ENCODE measurements around the gene SCAF11.

Gene SCAF11

GRCh38 chr12:45986641-45987339, 3.6 kb downstream of the SCAF11 start:
- no peak for TF ChIP-seq Cebpa-rat (IDR thresholded peaks at IDR 0.05)
- Histone ChIP-seq H3K27me3 (no peaks in the 10 kb centered on the region), H3K4me2 (peak overlapping the region; percentile 87), H3K9me3 (no peaks in the 10 kb centered on the region), H3K9ac (peak overlapping the region; percentile 50; the same call in 1 of the 2 replicates), H4K20me1 (peaks cover 78% of the 10 kb centered on the region), H3K4me1 (peaks cover 50% of the 10 kb centered on the region), H3K36me3 (peaks cover 48% of the 10 kb centered on the region), H3K27ac (peak overlapping the region; percentile 57), H3K4me3 (no peak overlapping the region)

DNA sequence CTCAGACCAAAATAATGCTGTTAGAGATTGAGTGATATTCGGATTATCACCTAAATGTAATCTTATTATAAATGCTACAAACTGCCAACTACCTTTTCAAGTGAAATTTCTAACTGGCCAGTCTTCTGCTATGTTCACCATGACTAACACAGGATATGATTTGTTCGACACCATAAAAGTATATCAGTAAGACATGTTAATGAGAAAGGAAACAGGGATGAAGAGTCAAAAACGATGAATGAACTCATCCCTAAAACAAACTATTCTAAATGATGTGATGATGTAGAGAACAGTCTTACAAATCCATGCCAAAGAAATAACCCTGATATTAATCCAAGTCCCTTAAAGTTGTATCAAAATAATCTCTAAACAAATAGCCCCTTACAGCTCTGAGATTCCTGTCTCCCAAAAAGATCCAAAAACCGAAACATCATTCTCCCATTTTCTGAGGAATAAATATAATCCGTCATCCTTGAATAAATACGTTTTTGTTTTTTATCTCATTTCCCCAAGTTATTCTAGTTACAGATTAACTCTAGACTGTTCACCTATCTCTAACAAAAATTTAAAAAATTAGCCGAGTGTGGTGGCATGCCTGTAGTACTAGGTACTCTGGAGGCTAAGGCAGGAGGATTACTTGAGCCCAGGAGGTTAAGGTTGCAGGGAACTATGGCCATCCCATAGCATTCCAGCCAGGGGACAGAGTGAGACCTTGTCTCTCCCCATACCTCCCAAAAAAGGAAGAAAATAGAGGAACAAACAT, 9.1 kb downstream of the SCAF11 start:
- peaks cover 100% of the 10 kb centered on the region for H4K20me1 ChIP-seq
- TF ChIP-seq Cebpa-rat (IDR thresholded peaks at IDR 0.05) = no peak
- no peak overlapping the region for H3K4me3 ChIP-seq
- H3K4me2 ChIP-seq = no peak overlapping the region
- H3K36me3 ChIP-seq = peaks cover 63% of the 10 kb centered on the region
- no peak overlapping the region for H3K27ac ChIP-seq
- no peaks in the 10 kb centered on the region for H3K27me3 ChIP-seq
- peaks cover 21% of the 10 kb centered on the region for H3K4me1 ChIP-seq
- no peak overlapping the region for H3K9ac ChIP-seq
- 0 out of 2 replicates have a peak, but pooled peaks cover 3% of the 10 kb centered on the region for H3K9me3 ChIP-seq

- Histone ChIP-seq H3K9ac (no peak overlapping the region), H3K27me3 (no peaks in the 10 kb centered on the region), H3K4me2 (no peak overlapping the region), H3K27ac (no peak overlapping the region), H4K20me1 (peaks cover 100% of the 10 kb centered on the region), H3K9me3 (peaks cover 9% of the 10 kb centered on the region), H3K36me3 (peaks cover 60% of the 10 kb centered on the region), H3K4me3 (no peak overlapping the region), H3K4me1 (peaks cover 14% of the 10 kb centered on the region)
- TF ChIP-seq Cebpa-rat (IDR thresholded peaks at IDR 0.05) = no peak
Measured at GRCh38 chr12:45980540-45980939, 9.8 kb downstream of the SCAF11 start.

DNA sequence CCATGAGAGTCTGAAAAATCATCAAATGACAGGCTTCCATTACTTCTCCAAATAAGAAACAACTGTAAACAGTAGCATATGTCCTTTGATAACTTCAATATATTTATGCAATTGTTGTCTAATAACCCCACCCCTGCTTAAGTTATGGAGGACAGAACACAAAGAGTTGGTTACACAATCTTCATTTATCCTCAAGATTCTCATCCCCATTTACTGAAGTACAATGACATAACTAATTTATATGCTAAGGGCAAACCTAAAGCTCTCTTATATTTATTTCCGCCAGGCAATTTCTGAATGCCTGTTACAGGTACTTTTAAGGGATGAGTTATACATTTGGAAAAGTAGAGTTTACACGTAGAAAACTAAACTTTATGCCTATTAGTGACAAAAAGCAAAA, 12.3 kb downstream of the SCAF11 start:
- peaks cover 100% of the 10 kb centered on the region for H4K20me1 ChIP-seq
- no peak overlapping the region for H3K4me2 ChIP-seq
- H3K27me3 ChIP-seq = no peaks in the 10 kb centered on the region
- H3K36me3 ChIP-seq = peaks cover 64% of the 10 kb centered on the region
- H3K9me3 ChIP-seq = peaks cover 34% of the 10 kb centered on the region
- H3K27ac ChIP-seq = no peak overlapping the region
- no peak overlapping the region for H3K4me3 ChIP-seq
- no peak overlapping the region for H3K9ac ChIP-seq
- H3K4me1 ChIP-seq = no peaks in the 10 kb centered on the region
- no peak for TF ChIP-seq Cebpa-rat (IDR thresholded peaks at IDR 0.05)

GRCh38 chr12:45977620-45978019, 12.8 kb downstream of the SCAF11 start:
- H3K27ac ChIP-seq = no peak overlapping the region
- no peak for TF ChIP-seq Cebpa-rat (IDR thresholded peaks at IDR 0.05)
- peaks cover 96% of the 10 kb centered on the region for H4K20me1 ChIP-seq
- no peak overlapping the region for H3K4me3 ChIP-seq
- no peaks in the 10 kb centered on the region for H3K27me3 ChIP-seq
- no peak overlapping the region for H3K4me2 ChIP-seq
- no peak overlapping the region for H3K9ac ChIP-seq
- peaks cover 60% of the 10 kb centered on the region for H3K36me3 ChIP-seq
- no peaks in the 10 kb centered on the region for H3K4me1 ChIP-seq
- H3K9me3 ChIP-seq = peaks cover 36% of the 10 kb centered on the region

DNA sequence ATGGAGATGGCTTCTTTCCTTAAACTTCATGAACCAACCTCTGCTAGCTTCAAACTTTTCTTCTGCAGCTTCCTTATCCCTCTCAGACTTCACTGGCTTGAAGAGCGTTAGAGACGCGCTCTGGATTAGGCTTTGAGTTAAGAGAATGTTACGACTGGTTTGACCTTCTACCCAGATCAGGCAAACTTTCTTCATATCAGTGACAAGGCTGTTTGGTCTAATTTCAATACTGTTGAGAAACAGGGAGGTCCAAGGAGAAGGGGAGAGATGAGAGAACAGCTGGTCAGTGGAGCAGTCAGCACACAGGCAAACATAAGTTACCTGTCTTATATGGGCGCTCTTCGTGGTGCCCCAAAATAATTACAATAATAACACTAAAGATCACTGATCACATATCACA, 14.9 kb downstream of the SCAF11 start:
- no peak overlapping the region for H3K27ac ChIP-seq
- no peak overlapping the region for H3K4me3 ChIP-seq
- H3K36me3 ChIP-seq = peaks cover 68% of the 10 kb centered on the region
- no peak overlapping the region for H3K4me2 ChIP-seq
- peaks cover 93% of the 10 kb centered on the region for H4K20me1 ChIP-seq
- H3K27me3 ChIP-seq = no peaks in the 10 kb centered on the region
- no peak for TF ChIP-seq Cebpa-rat (IDR thresholded peaks at IDR 0.05)
- no peak overlapping the region for H3K9ac ChIP-seq
- H3K4me1 ChIP-seq = no peaks in the 10 kb centered on the region
- H3K9me3 ChIP-seq = peaks cover 51% of the 10 kb centered on the region

- Histone ChIP-seq H4K20me1 (peaks cover 93% of the 10 kb centered on the region), H3K9me3 (peaks cover 57% of the 10 kb centered on the region), H3K36me3 (peaks cover 74% of the 10 kb centered on the region), H3K4me1 (no peaks in the 10 kb centered on the region), H3K27me3 (no peaks in the 10 kb centered on the region), H3K4me2 (no peak overlapping the region), H3K4me3 (no peak overlapping the region), H3K27ac (no peak overlapping the region), H3K9ac (no peak overlapping the region)
- no peak for TF ChIP-seq Cebpa-rat (IDR thresholded peaks at IDR 0.05)
Measured at GRCh38 chr12:45974883-45975282, 15.5 kb downstream of the SCAF11 start.

DNA sequence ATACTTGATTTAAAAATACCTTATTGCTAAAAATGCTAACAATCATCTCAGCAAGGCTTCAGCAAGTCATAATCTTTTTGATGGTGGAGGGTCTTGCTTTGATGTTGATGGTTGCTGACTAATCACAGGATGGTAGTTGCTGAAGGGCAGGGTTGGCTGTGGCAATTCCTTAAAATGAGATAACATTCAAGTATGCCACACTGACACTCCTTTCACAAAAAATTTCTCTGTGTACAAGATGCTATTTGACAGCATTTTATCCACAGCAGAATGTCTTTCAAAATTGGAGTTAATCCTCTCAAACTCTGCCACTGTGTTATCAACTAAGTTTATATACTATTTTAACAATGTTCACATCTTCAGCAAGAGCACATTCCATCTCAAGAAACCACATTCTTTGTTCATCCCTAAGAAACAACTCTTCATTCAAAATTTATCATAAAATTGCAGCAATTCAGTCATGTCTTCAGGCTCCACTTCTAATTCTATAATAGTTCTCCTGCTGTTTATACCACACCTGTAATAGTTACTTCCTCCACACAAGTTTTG, 16.1 kb downstream of the SCAF11 start:
- Histone ChIP-seq H4K20me1 (peaks cover 93% of the 10 kb centered on the region), H3K9me3 (peaks cover 61% of the 10 kb centered on the region), H3K4me1 (no peaks in the 10 kb centered on the region), H3K27me3 (no peaks in the 10 kb centered on the region), H3K4me2 (no peak overlapping the region), H3K4me3 (no peak overlapping the region), H3K27ac (no peak overlapping the region), H3K36me3 (peaks cover 80% of the 10 kb centered on the region), H3K9ac (no peak overlapping the region)
- no peak for TF ChIP-seq Cebpa-rat (IDR thresholded peaks at IDR 0.05)

GRCh38 chr12:45973526-45973925, 16.8 kb downstream of the SCAF11 start:
- peaks cover 82% of the 10 kb centered on the region for H3K36me3 ChIP-seq
- no peak overlapping the region for H3K9ac ChIP-seq
- no peak overlapping the region for H3K4me2 ChIP-seq
- no peak overlapping the region for H3K27ac ChIP-seq
- H3K4me3 ChIP-seq = no peak overlapping the region
- TF ChIP-seq Cebpa-rat (IDR thresholded peaks at IDR 0.05) = no peak
- H3K27me3 ChIP-seq = no peaks in the 10 kb centered on the region
- no peaks in the 10 kb centered on the region for H3K4me1 ChIP-seq
- peaks cover 61% of the 10 kb centered on the region for H3K9me3 ChIP-seq
- H4K20me1 ChIP-seq = peaks cover 93% of the 10 kb centered on the region

DNA sequence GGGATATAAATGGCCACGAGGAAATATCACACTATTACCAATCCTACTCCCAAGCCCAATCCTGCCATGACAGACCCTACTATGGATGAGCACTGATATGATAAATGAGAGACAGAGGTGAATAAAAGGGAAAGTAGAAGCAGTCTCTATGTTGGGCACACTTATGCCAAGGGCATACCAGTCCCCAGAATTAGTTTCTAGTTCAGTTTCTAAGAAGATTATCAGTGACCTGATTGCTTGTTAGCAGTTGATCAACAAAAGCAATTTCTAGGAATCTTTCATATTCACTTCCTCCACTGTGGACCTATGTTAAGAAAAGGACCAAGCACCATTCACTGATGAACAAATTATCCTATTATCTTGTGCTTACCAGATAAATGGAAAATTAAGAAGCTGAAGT, 20.0 kb downstream of the SCAF11 start:
- H3K27me3 ChIP-seq = no peaks in the 10 kb centered on the region
- no peak overlapping the region for H3K4me2 ChIP-seq
- no peak overlapping the region for H3K4me3 ChIP-seq
- H3K9me3 ChIP-seq = peaks cover 59% of the 10 kb centered on the region
- peaks cover 91% of the 10 kb centered on the region for H4K20me1 ChIP-seq
- no peak for TF ChIP-seq Cebpa-rat (IDR thresholded peaks at IDR 0.05)
- H3K9ac ChIP-seq = no peak overlapping the region
- H3K27ac ChIP-seq = no peak overlapping the region
- H3K36me3 ChIP-seq = peaks cover 75% of the 10 kb centered on the region
- no peaks in the 10 kb centered on the region for H3K4me1 ChIP-seq
